HG02885 (cell line): ENCODE results near the gene FARS2.
"Not testable (repeated sequence)": the region's sequence is repeated elsewhere in the genome, so short reads cannot be mapped to it uniquely, and the experiment has no call there.

ENCODE experiments used
- ATAC-seq: cut with Tn5 transposase; IDR thresholded peaks from one replicate; pipeline ENCODE4 v1.9.1; 2021; ENCODE audit warnings: mild to moderate bottlenecking; ENCODE audit not compliant: unreplicated experiment, poor library complexity

The FARS2 gene

DNA sequence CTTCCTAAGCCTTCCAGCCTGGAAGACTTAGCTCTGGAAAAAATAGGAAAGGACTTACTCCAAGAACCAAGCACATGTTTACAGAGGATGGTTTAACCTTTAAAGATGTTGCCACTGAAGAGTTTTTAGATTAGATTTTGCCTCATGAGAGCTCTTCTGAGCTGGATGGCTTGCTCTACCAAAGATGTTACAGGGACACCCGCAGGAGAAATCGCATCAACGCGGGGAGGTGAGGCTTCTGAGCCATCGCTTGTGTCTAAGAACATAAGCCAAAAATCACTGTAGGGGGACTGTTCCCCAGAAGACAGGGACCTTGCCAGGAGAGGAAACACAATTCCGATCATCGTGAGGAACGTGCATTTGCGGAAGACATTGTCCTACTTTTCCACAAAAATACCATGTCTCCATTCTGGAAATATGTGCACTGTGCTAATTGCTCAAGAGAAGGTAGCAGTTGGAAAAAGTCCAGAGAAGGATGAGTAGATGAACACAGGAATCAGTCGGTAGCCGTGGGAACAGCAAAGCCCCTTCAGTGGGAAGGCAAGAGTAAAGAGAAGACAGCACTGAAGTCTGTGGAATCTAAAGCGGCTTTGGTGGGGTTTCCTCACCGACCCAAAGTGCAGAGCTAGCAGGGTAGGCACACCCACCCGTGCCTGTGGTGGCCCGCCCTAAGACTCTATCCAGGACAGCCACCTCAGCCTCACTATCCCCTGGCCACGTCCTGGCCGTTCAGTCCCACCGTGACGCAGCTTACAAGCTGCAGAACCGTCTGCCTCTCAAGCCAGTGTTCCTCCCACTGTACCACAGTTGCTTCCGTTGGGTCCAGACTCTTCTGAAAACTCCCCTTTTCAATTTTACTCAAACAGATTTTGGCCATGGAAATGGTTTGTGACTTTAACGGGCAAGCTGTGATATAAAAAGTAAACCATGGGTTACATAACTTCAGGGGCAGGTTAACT is 410.6 kb downstream of the FARS2 start:
- no peak for ATAC-seq

DNA sequence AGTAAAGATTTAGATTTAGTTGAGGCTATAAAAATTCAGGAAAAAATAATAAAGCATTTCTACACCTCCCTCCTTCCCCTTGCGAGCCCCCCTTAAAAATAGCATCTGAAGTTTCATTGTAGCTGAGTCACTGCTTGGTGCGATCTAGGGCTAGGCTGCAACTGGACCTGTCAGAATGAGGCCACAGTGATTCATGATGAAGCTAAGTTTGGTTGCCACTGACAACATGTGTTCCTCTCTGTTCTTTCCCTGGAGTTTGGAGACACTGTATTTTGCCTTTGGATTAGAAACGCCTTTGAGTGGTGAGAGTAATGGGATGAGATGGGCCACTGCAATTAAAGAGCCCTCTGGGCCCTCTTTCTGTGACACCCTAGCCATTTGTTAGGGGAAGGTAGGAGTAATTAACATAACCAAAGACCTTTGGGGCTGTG is 411.3 kb downstream of the FARS2 start:
- no peak for ATAC-seq

- ATAC-seq = no peak
Measured at GRCh38 chr6:5673019-5673790, 411.9 kb downstream of the FARS2 start.

DNA sequence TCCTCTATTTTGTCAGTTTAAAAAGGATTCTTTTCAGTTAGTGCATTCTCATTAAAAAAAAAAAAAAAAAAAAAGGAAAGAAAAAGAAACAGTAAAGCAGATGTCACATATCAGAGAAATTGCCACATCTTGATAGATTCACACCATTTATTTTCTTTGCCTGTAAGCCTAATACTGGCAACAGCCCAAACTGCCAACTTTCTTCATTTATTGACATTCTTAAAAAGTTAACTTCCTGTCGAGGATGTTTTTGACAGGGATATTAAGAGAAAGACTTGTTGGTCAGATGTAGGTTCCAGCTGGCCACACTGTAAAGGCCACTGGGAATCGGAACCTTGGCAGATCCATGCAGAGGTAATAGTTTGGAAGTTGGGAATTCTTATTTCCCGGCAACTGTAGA is 412.8 kb downstream of the FARS2 start:
- no peak for ATAC-seq

GRCh38 chr6:5674721-5675120 is 413.4 kb downstream of the FARS2 start:
- ATAC-seq = no peak

- ATAC-seq = no peak
Measured at GRCh38 chr6:5676701-5677100, 415.4 kb downstream of the FARS2 start.

GRCh38 chr6:5677219-5678000 is 416.1 kb downstream of the FARS2 start:
- ATAC-seq = no peak

DNA sequence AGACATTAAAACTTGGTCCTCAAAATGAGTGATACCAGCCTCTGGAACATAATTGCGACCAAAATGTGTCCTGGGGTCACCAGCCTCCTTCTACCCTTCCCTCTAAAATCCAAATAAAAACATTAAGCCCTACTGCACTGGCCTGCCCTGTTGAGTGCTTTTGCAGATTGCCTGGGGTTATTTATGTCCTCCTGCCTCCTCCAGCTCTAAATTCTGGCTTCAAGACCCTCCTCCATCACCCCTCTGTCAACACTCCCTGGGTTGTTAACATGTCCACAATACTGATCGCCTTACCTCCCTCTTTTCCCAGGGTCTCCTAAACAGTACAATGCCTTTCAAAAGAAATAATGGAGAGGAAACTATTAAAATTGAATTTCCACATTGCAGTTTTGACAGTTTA is 418.0 kb downstream of the FARS2 start:
- no peak for ATAC-seq

- ATAC-seq = no peak
Measured at GRCh38 chr6:5679691-5680090, 418.4 kb downstream of the FARS2 start.

DNA sequence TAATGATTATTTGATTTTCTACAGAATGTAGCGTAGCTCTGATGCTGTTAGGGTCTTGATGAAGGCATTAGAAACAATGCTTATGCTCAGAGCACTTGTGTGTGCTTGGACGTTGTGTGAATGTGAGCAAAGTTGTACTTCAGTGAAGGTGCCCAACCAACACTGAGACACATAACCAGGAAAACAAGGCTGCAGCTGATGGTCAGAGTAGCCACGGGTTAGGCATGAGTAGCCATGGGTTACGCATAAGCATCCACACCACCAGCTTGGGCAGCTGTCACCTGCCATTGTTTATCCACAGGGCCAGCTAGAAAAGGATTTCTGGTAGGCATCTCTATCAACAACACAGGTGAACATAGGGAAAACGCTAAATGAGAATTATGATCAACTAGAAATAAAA is 418.8 kb downstream of the FARS2 start:
- no peak for ATAC-seq

GRCh38 chr6:5681480-5681879 is 420.2 kb downstream of the FARS2 start:
- no peak for ATAC-seq

- ATAC-seq = no peak
Measured at GRCh38 chr6:5682530-5682929, 421.2 kb downstream of the FARS2 start.

GRCh38 chr6:5683747-5684146 is 422.4 kb downstream of the FARS2 start:
- ATAC-seq = not testable (repeated sequence)

GRCh38 chr6:5684320-5685053 is 423.2 kb downstream of the FARS2 start:
- no peak for ATAC-seq

- no peak for ATAC-seq
Measured at GRCh38 chr6:5693225-5694145, 432.2 kb downstream of the FARS2 start.

DNA sequence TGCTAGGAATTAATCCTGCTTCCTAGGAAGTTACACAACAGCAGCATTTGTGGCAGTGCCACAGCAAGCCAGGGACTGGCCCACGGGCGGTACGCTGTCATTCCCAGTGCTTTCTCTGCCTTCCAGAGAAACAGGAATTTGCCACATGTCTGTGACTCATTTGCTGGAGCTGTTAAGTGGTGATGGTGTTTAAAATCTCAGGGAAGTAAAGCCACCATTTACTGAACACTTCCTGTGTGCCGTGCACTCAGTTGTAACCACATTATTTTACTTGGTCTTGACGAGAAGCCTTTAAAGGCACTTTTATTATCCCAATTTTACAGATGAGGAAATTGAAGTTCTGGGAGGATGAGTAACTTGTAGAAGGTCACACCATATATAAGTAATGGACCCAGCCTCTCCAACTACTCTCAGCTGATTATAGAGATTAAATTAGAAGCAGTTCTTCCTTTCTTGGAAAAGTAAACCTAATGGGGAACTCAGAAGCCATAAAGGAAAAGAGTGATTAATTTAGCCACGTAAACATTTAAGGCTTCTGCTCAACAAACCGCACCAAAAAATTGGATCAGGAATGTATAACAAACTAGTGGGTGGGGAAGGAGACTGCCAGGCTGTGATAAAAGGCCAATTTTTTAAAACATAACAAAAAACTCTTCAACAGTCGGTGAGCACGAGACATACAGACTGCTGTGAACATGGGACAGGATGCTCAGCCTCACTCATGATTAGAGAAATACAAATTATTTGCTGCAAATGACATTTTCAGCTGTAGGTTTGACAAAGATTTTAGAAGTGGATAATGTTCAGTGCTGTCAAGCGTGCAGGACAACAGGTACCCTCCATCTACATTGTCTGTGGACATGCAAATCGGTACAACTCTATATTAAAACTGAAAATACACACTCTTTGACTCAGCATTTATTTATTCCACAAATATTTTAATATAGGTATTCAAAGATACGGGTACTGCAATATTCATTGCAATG is 434.2 kb downstream of the FARS2 start:
- ATAC-seq = no peak

DNA sequence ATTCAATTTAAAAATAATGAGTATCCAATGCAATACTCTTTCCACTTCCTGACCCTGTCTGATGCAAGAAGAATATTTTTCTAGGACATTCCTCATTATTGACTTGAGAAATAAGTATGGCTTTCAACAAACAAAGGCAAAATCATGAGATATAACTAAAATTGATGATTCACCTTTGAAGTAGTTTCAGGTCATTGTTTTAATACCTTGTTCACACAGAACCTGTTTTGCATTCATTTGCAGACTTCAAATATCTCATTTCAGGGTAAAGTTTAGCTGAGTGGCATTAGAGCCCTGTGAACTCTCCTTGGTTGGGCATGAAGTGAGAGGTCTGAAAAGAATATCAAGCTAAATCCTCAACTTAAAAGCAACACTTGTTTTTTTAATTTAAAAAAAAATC is 436.2 kb downstream of the FARS2 start:
- ATAC-seq = no peak

- ATAC-seq = no peak
Measured at GRCh38 chr6:5698318-5698717, 437.0 kb downstream of the FARS2 start.
